Kasumi-1 (cell line): ENCODE measurements around the gene HARBI1.
A peak's percentile ranks its signal among the peaks of the same experiment; 100 is the strongest.

Experiments used
- DNase-seq, 2 experiments: peaks; one replicate each; lab custom pipeline; 2025; lab: John Stamatoyannopoulos, UW

The HARBI1 gene

DNA sequence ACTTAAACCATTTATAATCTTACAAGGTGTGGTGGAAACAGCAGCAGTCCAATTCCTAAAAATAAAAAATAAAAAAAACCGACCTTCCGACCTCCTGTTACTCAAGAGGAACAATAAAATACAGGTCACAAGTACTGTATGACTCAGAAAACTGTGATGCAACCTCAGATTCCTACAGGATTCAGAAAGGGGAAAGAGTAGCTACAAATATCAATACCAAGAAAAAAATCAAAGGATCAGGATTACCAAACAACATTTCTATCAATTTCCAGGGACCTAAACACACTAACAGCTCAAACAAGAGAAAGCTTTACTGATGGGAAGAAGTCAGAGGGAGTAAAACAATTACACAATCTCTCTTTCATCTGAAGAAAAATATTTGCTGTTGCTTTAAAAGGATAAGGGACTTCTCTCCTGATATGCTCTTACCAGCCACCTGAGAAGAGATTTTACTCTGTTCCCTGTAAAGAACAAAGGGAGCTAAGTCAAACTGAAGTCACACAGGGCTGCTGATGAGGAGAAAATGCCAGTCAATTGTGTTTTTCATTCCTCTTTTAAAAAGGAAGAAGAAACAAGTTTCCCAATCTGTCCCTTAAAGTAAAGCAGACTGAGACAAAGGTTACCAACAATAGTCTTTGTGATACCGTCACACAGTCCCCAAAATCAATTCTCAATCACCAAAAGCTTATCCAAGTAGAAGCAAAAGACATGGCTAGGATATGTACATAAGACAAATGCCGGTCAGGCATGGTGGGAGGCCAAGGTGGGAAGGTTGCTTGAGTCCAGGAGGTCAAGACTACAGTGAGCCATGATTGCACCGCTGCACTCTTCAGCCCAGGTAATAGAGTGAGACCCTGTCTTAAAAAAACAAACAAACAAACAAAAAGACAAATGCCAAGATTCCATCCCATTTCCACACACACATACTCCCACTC, 62.5 kb downstream of the HARBI1 start:
- peak; percentile 32 to 33 for DNase-seq

DNA sequence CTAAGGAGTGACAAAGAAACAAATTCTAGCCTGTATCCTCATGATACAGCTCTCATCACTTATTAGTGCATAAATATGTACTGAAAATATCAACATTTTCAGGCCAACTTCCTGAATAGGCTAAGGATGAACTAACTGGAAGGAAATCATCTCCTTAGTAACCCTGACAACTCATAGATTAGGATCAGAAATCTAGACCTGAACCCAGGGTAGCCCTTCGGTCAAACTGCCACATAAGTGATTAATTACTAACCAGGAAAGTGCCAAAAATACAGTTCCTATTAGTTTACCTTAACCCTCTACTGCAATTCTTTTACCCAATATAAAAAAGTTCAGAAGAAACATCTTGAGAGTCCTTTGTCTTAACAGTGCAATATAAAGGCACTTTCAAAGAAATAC, 63.2 kb downstream of the HARBI1 start:
- DNase-seq = no peak
